VCaP (cell line): ENCODE measurements around the gene OTOG.

ENCODE experiments used
- H3K27ac ChIP-seq: fragments of 450-650 bp; 2 replicates; pipeline ENCODE4 v1.5.1; 2017
- TF ChIP-seq, protein P1 (sequence below): fragments of 450-650 bp; conservative IDR thresholded peaks from 2 replicates; pipeline ENCODE4 v1.5.1; 2017; ENCODE audit warnings: mild to moderate bottlenecking, moderate library complexity

The OTOG gene

DNA sequence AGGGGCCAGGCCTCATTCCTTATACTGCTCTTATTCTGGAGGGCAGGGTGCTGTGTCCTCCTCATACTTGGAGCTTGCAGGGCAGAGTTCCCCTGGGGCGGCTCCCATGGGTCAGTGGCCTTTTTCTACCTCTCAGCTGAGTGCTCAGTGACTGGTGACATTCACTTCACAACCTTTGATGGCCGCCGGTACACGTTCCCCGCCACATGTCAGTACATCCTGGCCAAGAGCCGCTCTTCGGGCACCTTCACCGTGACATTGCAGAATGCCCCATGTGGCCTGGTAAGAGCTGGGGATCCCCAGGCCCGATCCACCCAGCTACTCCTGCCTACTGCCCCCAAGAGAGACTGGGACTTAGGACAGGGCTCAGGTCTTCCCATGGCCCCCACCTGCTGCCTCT lies 14.5 kb downstream of the OTOG start:
- TF ChIP-seq, protein P1, sequence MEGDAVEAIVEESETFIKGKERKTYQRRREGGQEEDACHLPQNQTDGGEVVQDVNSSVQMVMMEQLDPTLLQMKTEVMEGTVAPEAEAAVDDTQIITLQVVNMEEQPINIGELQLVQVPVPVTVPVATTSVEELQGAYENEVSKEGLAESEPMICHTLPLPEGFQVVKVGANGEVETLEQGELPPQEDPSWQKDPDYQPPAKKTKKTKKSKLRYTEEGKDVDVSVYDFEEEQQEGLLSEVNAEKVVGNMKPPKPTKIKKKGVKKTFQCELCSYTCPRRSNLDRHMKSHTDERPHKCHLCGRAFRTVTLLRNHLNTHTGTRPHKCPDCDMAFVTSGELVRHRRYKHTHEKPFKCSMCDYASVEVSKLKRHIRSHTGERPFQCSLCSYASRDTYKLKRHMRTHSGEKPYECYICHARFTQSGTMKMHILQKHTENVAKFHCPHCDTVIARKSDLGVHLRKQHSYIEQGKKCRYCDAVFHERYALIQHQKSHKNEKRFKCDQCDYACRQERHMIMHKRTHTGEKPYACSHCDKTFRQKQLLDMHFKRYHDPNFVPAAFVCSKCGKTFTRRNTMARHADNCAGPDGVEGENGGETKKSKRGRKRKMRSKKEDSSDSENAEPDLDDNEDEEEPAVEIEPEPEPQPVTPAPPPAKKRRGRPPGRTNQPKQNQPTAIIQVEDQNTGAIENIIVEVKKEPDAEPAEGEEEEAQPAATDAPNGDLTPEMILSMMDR = no peak
- H3K27ac ChIP-seq = no peak overlapping the region

DNA sequence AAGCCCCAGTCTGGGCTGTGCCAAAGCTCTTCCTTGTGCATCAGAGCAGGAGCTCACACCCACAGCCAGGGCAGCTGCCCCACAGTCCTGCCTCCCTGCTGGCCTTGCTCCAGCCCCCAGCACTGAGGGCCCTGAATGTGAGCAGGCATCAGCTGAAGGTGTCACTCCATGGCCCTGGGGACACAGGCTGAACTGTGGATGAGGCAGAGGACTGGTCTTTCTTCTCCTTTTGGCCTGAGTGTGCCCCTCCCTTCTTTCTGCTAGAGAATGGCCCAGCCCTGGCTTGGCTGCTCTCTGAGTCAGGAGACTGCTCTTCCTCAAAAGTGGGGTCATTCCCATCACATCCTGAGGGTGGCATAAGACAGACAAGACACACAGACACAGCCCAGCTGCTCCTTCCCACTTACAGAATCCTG lies 16.2 kb downstream of the OTOG start:
- TF ChIP-seq, protein P1 = no peak
- no peak overlapping the region for H3K27ac ChIP-seq

DNA sequence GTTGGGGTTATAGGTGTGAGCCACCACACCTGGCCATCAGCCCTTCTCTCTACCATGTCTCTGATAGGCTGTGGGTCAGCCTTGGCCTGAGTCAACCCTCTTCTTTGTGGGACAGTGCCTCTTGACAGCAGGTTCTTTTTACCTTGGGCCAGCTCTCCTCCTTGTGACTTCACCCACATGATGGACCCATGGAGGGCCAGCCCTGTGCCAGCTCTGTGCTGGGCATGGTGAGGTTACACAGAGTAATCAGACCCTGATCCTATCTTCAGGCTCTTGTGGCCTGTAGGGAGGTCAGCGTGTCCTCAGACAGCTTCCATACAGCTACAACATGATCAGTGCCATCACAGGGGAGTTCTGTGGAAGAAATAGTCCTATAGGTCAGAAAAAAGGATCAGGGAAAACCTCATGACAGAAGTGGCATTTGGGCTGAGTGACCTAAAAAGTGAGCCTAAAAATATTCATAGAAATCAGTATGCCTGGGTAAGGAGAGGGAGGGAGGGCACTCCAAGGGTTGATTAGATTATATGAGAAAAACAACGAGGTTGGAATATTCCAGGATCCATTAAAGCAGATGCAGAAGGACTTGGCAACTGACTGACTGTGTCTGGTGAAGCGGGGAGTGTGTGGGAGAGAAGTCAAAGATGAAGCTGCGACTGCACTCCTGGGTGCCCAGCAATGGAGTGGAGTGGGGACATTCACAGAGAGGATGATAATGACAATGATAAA lies 17.1 kb downstream of the OTOG start:
- no peak overlapping the region for H3K27ac ChIP-seq
- TF ChIP-seq, protein P1 = no peak

DNA sequence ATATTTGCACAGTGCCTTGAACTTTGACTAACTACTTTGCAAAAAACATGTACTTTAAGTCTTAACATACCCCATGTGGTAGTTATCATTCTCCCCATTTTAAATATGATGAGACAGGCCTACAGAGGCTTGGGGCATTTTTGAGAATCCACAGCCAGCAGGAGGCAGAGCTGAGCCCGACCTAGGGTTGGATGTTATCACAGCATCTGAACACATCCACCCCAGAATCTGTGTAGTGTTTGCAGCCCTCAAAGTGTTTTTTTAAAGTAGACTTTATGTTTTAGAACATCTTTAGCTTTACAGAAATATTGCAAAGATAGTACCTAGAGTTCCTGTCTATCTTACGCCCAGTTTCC lies 17.6 kb downstream of the OTOG start:
- TF ChIP-seq, protein P1 = no peak
- H3K27ac ChIP-seq = no peak overlapping the region

DNA sequence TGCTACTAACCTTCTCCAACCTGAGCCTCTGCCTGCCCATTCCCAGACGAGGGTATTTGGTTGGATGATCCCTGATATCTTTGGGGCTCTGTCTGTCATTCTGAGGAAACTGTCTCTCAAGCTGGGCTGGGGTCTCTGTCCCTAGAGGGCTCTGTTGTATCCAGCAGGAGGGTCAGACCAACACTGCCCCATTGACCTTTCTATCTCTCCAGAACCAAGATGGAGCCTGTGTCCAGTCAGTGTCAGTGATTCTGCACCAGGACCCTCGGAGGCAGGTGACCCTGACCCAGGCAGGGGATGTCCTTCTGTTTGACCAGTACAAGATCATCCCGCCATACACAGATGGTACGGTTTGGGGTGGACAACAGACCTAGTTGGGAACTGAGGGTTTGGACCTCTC lies 21.9 kb downstream of the OTOG start:
- H3K27ac ChIP-seq = no peak overlapping the region
- TF ChIP-seq, protein P1 = no peak

DNA sequence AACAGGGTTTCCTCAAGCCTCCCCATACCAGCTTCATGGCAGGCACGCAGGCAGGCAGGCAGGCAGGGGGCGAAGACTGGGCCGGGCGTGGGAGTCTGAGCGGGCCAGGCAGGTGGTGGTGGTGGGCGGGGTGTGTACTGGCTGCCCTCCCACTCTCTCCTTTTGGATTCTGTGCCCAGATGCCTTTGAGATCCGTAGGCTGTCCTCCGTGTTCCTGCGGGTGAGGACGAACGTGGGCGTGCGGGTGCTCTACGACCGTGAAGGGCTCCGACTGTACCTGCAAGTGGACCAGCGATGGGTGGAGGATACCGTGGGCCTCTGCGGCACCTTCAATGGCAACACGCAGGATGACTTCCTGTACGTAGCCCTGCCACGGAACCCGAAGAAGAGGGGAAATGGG lies 23.0 kb downstream of the OTOG start:
- TF ChIP-seq, protein P1 = no peak
- no peak overlapping the region for H3K27ac ChIP-seq

DNA sequence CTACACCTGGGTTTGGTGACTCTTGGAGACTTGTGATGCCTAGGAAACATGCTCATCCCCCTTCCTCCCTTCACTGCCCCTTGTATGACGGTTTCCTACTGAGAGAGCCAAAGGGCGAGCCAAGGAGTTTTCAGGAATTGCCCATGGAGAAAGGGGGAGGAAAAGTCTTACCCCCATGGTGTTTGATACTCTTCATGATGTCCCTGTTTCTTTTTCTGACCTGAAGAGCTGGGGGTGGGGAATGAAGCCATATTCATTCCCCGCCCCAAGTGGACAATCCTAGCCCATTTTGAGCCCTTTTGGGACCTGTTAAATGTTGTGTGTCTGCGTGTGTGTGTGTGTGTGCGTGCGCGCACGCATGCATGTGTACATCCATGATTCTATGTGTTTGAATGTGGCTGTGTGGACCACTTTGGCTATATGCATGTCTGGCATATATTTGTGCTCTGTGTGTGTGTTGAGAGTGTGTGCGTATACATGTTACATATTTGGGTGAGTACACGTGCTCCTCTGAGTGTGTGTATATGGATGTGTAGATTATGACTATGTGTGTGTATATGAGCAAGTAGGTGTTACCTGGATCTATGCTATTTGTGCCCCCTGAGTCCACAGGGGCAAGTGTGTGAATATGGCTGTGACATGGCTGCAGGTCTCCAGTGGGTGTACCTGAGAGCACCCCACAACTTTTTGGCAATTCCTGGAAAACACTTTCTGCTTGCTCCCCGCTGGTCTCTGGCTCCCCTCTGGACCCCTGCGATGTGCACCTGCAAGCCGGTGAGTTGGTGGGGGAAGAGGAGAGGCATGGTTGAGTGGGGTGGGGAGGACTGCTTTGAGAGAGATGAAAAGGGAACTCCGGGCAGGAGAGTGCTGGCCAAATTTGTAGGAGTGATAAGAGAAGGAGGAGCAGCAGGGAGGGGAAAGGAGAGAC lies 24.6 kb downstream of the OTOG start:
- TF ChIP-seq, protein P1 = no peak
- no peak overlapping the region for H3K27ac ChIP-seq
